HG02981 (cell line): ENCODE data around the gene ELP4.

Source experiments
- ATAC-seq: cut with Tn5 transposase; IDR thresholded peaks from one replicate; pipeline ENCODE4 v1.9.1; 2021; ENCODE audit warnings: mild to moderate bottlenecking, moderate library complexity; ENCODE audit not compliant: unreplicated experiment

ELP4 gene

GRCh38 chr11:31819621-31820437, 310.3 kb downstream of the ELP4 start:
- ATAC-seq, result no peak

GRCh38 chr11:31820438-31820818, 310.9 kb downstream of the ELP4 start:
- ATAC-seq, result no peak

- ATAC-seq, result no peak
Observed at GRCh38 chr11:31821235-31821764, 311.7 kb downstream of the ELP4 start.

- no peak for ATAC-seq
Observed at GRCh38 chr11:31821766-31822165, 312.2 kb downstream of the ELP4 start.

- no peak for ATAC-seq
Observed at GRCh38 chr11:31822175-31822926, 312.8 kb downstream of the ELP4 start.

- ATAC-seq, result no peak
Observed at GRCh38 chr11:31822927-31823643, 313.5 kb downstream of the ELP4 start.

GRCh38 chr11:31823644-31824331, 314.2 kb downstream of the ELP4 start:
- ATAC-seq, result no peak

GRCh38 chr11:31824332-31824878, 314.8 kb downstream of the ELP4 start:
- no peak for ATAC-seq

GRCh38 chr11:31824879-31825837, 315.6 kb downstream of the ELP4 start:
- ATAC-seq, result no peak

- no peak for ATAC-seq
Observed at GRCh38 chr11:31825838-31826484, 316.4 kb downstream of the ELP4 start.

GRCh38 chr11:31826536-31827438, 317.2 kb downstream of the ELP4 start:
- no peak for ATAC-seq

- ATAC-seq, result no peak
Observed at GRCh38 chr11:31827455-31828206, 318.1 kb downstream of the ELP4 start.

GRCh38 chr11:31828217-31828616, 318.6 kb downstream of the ELP4 start:
- ATAC-seq, result no peak

GRCh38 chr11:31830406-31830805, 320.8 kb downstream of the ELP4 start:
- ATAC-seq, result no peak

- no peak for ATAC-seq
Observed at GRCh38 chr11:31834237-31834636, 324.7 kb downstream of the ELP4 start.
